Activated naive CD4-positive, alpha-beta T cell treated with anti-CD3 and anti-CD28 coated beads for 36 hours (primary cell): ENCODE measurements around the gene ASIC1. TPM values are rescaled to one million over a fixed set of nuclear protein-coding genes. Genes with fewer than 3 reads are reported as not detected.

Source experiments
- CTCF ChIA-PET: fragments of 350-600 bp; sonication (Branson Sonifier 250); formaldehyde crosslinking; loops from one replicate; lab custom pipeline; 2021; ENCODE audit warnings: antibody characterized with exemption; lab: Charles Lee
- DNase-seq: peaks from one replicate; pipeline ENCODE4 v3.0.0-alpha.2; 2020
- H3K27ac Mint-ChIP-seq: one replicate; pipeline ENCODE4 v1.8.0; 2021; ENCODE audit warnings: mild to moderate bottlenecking, mixed read lengths
- H3K27me3 Mint-ChIP-seq: one replicate; pipeline ENCODE4 v1.8.0; 2021; ENCODE audit warnings: low read depth, mixed read lengths
- H3K36me3 Mint-ChIP-seq: one replicate; pipeline ENCODE4 v1.8.0; 2021; ENCODE audit warnings: low read depth, mixed read lengths
- H3K4me1 Mint-ChIP-seq: one replicate; pipeline ENCODE4 v1.8.0; 2021; ENCODE audit warnings: low read depth, mixed read lengths
- H3K4me3 Mint-ChIP-seq: one replicate; pipeline ENCODE4 v1.8.0; 2021; ENCODE audit warnings: mild to moderate bottlenecking, moderate library complexity, mixed read lengths
- H3K9me3 Mint-ChIP-seq: one replicate; pipeline ENCODE4 v1.8.0; 2021; ENCODE audit warnings: mixed read lengths
- intact Hi-C: fragments of 100-400 bp; cut with micrococcal nuclease; formaldehyde crosslinking; loops from one replicate; pipeline ENCODE4 v1.15.1; 2023
- total RNA-seq, 2 experiments: library from RNA; stranded (reverse); gene quantifications; one replicate each; pipeline ENCODE4 v1.2.3, GENCODE V29; 2021

ASIC1 gene
- total RNA-seq = 1 to 10 TPM; 3.2 to 3.7 TPM

GRCh38 chr12:50057000-50057841 lies at the start of gene ASIC1:
Gene ASIC1 (plus strand): TSS chr12:50057596. CDS start chr12:50058767, 1,171 bp downstream.
- Mint-ChIP-seq H3K9me3 (no peaks in the 10 kb centered on the region), H3K36me3 (no peaks in the 10 kb centered on the region), H3K4me1 (peaks cover 33% of the 10 kb centered on the region), H3K4me3 (peak within 1 kb of the TSS; percentile 84), H3K27ac (no peak within 1 kb of the TSS), H3K27me3 (peaks cover 31% of the 10 kb centered on the region)
- DNase-seq = peak; percentile 63
- CTCF ChIA-PET = interaction anchor here (0.9 to 11.1 kb wide), 11 partner anchors 12 to 280 kb away, joined by 3 to 182 read pairs (median 9); partner anchors contain the start of gene COX14
- intact Hi-C loops = loop anchor here (1.0 to 5.0 kb wide), 6 partner anchors 13 to 280 kb away; partner anchors contain the start of gene RACGAP1

- DNase-seq = no peak
- H3K27ac Mint-ChIP-seq = no peak overlapping the region
- intact Hi-C loops = no loop called here
Measured at GRCh38 chr12:50013361-50014147, 43.8 kb upstream of the ASIC1 start.

GRCh38 chr12:50014342-50014741 lies 43.1 kb upstream of the ASIC1 start:
- no peak overlapping the region for H3K4me3 Mint-ChIP-seq
- CTCF ChIA-PET = interaction anchor here (0.5 to 1.8 kb wide), 3 partner anchors 24 to 69 kb away, joined by 3 to 9 read pairs (median 5); no protein-coding TSS in a partner anchor
- intact Hi-C loops = no loop called here
- no peak overlapping the region for H3K27ac Mint-ChIP-seq
- no peaks in the 10 kb centered on the region for H3K27me3 Mint-ChIP-seq
- H3K9me3 Mint-ChIP-seq = no peaks in the 10 kb centered on the region
- H3K36me3 Mint-ChIP-seq = peaks cover 19% of the 10 kb centered on the region
- no peak for DNase-seq
- peaks cover 2% of the 10 kb centered on the region for H3K4me1 Mint-ChIP-seq

More at GRCh38 chr12:50013361-50014147, 43.8 kb upstream of the ASIC1 start:
- no peaks in the 10 kb centered on the region for H3K4me1 Mint-ChIP-seq
- H3K9me3 Mint-ChIP-seq = no peaks in the 10 kb centered on the region
- CTCF ChIA-PET = interaction anchor here (0.5 to 1.8 kb wide), 3 partner anchors 25 to 68 kb away, joined by 3 to 9 read pairs (median 5); no protein-coding TSS in a partner anchor
- H3K27me3 Mint-ChIP-seq = no peaks in the 10 kb centered on the region
- no peak overlapping the region for H3K4me3 Mint-ChIP-seq
- peaks cover 19% of the 10 kb centered on the region for H3K36me3 Mint-ChIP-seq

GRCh38 chr12:50016501-50017475 lies 40.6 kb upstream of the ASIC1 start:
- no peaks in the 10 kb centered on the region for H3K27me3 Mint-ChIP-seq
- H3K4me1 Mint-ChIP-seq = peaks cover 2% of the 10 kb centered on the region
- H3K36me3 Mint-ChIP-seq = peaks cover 13% of the 10 kb centered on the region
- no peaks in the 10 kb centered on the region for H3K9me3 Mint-ChIP-seq
- intact Hi-C loops = no loop called here
- no peak for DNase-seq
- CTCF ChIA-PET = interaction anchor here (1.0 to 1.4 kb wide), 3 partner anchors 10 to 39 kb away, joined by 3 to 7 read pairs (median 5); no protein-coding TSS in a partner anchor
- H3K4me3 Mint-ChIP-seq = no peak overlapping the region
- H3K27ac Mint-ChIP-seq = no peak overlapping the region

GRCh38 chr12:50017641-50018040 lies 39.8 kb upstream of the ASIC1 start:
- Mint-ChIP-seq H3K9me3 (no peaks in the 10 kb centered on the region), H3K36me3 (peaks cover 15% of the 10 kb centered on the region), H3K4me3 (no peak overlapping the region), H3K27me3 (no peaks in the 10 kb centered on the region), H3K27ac (no peak overlapping the region), H3K4me1 (peaks cover 2% of the 10 kb centered on the region)
- DNase-seq = no peak
- intact Hi-C loops = no loop called here
- CTCF ChIA-PET = interaction anchor here (0.6 to 1.2 kb wide), 2 partner anchors 53 to 90 kb away, joined by 3 to 4 read pairs; no protein-coding TSS in a partner anchor

- Mint-ChIP-seq H3K4me1 (peaks cover 5% of the 10 kb centered on the region), H3K27me3 (no peaks in the 10 kb centered on the region), H3K4me3 (no peak overlapping the region), H3K27ac (no peak overlapping the region), H3K9me3 (no peaks in the 10 kb centered on the region), H3K36me3 (peaks cover 19% of the 10 kb centered on the region)
- DNase-seq = no peak
- intact Hi-C loops = no loop called here
- CTCF ChIA-PET = interaction anchor here (0.6 to 1.2 kb wide), 4 partner anchors 38 to 90 kb away, joined by 3 to 8 read pairs (median 4); no protein-coding TSS in a partner anchor
Measured at GRCh38 chr12:50018154-50018553, 39.2 kb upstream of the ASIC1 start.

GRCh38 chr12:50018968-50019367 lies 38.4 kb upstream of the ASIC1 start:
- Mint-ChIP-seq H3K27me3 (no peaks in the 10 kb centered on the region), H3K4me1 (peaks cover 7% of the 10 kb centered on the region), H3K36me3 (peaks cover 16% of the 10 kb centered on the region), H3K27ac (no peak overlapping the region), H3K4me3 (no peak overlapping the region), H3K9me3 (no peaks in the 10 kb centered on the region)
- intact Hi-C loops = no loop called here
- CTCF ChIA-PET = interaction anchor here (1.0 to 1.2 kb wide), 2 partner anchors 21 to 52 kb away, joined by 3 to 4 read pairs; no protein-coding TSS in a partner anchor
- DNase-seq = no peak

GRCh38 chr12:50019524-50019923 lies 37.9 kb upstream of the ASIC1 start:
- H3K9me3 Mint-ChIP-seq = no peaks in the 10 kb centered on the region
- CTCF ChIA-PET = interaction anchor here (1.0 kb wide), 1 partner anchor 20 kb away, joined by 3 read pairs; no protein-coding TSS in a partner anchor
- no peak overlapping the region for H3K27ac Mint-ChIP-seq

GRCh38 chr12:50021031-50021430 lies 36.4 kb upstream of the ASIC1 start:
- Mint-ChIP-seq H3K27ac (no peak overlapping the region), H3K27me3 (no peaks in the 10 kb centered on the region), H3K4me3 (no peak overlapping the region), H3K4me1 (peaks cover 14% of the 10 kb centered on the region), H3K36me3 (peaks cover 21% of the 10 kb centered on the region), H3K9me3 (no peaks in the 10 kb centered on the region)
- DNase-seq = no peak
- CTCF ChIA-PET = interaction anchor here (1.1 to 1.7 kb wide), 4 partner anchors 18 to 54 kb away, joined by 3 to 11 read pairs (median 4); no protein-coding TSS in a partner anchor
- intact Hi-C loops = no loop called here

More at GRCh38 chr12:50019524-50019923, 37.9 kb upstream of the ASIC1 start:
- H3K27me3 Mint-ChIP-seq = no peaks in the 10 kb centered on the region
- DNase-seq = no peak
- intact Hi-C loops = no loop called here
- no peak overlapping the region for H3K4me3 Mint-ChIP-seq
- H3K4me1 Mint-ChIP-seq = peaks cover 11% of the 10 kb centered on the region
- H3K36me3 Mint-ChIP-seq = peaks cover 13% of the 10 kb centered on the region

GRCh38 chr12:50022903-50023302 lies 34.5 kb upstream of the ASIC1 start:
- CTCF ChIA-PET = interaction anchor here (3.4 kb wide), 1 partner anchor 56 kb away, joined by 19 read pairs; no protein-coding TSS in a partner anchor
- Mint-ChIP-seq H3K4me1 (peaks cover 14% of the 10 kb centered on the region), H3K27ac (no peak overlapping the region), H3K9me3 (no peaks in the 10 kb centered on the region), H3K36me3 (peaks cover 18% of the 10 kb centered on the region), H3K4me3 (no peak overlapping the region), H3K27me3 (no peaks in the 10 kb centered on the region)
- DNase-seq = no peak
- intact Hi-C loops = no loop called here

GRCh38 chr12:50024227-50024626 lies 33.2 kb upstream of the ASIC1 start:
- no peak for DNase-seq
- H3K4me1 Mint-ChIP-seq = peaks cover 12% of the 10 kb centered on the region
- H3K27me3 Mint-ChIP-seq = no peaks in the 10 kb centered on the region
- CTCF ChIA-PET = interaction anchor here (0.7 to 3.4 kb wide), 4 partner anchors 15 to 592 kb away, joined by 3 to 19 read pairs (median 10); no protein-coding TSS in a partner anchor
- H3K36me3 Mint-ChIP-seq = peaks cover 18% of the 10 kb centered on the region
- H3K4me3 Mint-ChIP-seq = peak overlapping the region; percentile 92
- no peaks in the 10 kb centered on the region for H3K9me3 Mint-ChIP-seq
- intact Hi-C loops = loop anchor here (2.0 kb wide), 1 partner anchor 181 kb away; the partner anchor contains the start of gene BCDIN3D
- H3K27ac Mint-ChIP-seq = no peak overlapping the region
